Astrocyte (in vitro differentiated cells and primary cell): ENCODE measurements around the gene DOK6. TPM values are rescaled to one million over a fixed set of nuclear protein-coding genes. Genes with fewer than 3 reads are reported as not detected.

ENCODE experiments used
- DNase-seq: peaks from one replicate; pipeline ENCODE4 v3.0.0-alpha.2; 2010; ENCODE audit warnings: low read depth
- FAIRE-seq: peaks from 2 replicates; lab custom pipeline; 2011; peaks lifted over from hg19 to GRCh38; lab: Jason Lieb, UNC
- H2AFZ ChIP-seq: 2 replicates; pipeline ENCODE4 v1.6.0; 2012; ENCODE audit warnings: low read depth, low read length, inconsistent platforms
- H3K27ac ChIP-seq: 2 replicates; pipeline ENCODE4 v1.5.1; 2011; ENCODE audit warnings: low read depth, low read length, inconsistent platforms
- H3K27me3 ChIP-seq: 2 replicates; pipeline ENCODE4 v1.6.0; 2011; ENCODE audit warnings: low read length, inconsistent platforms; ENCODE audit not compliant: insufficient read depth
- H3K36me3 ChIP-seq: 2 replicates; pipeline ENCODE4 v1.5.1; 2011; ENCODE audit warnings: low read length, inconsistent platforms; ENCODE audit not compliant: insufficient read depth
- H3K4me1 ChIP-seq: 2 replicates; pipeline ENCODE4 v1.5.1; 2011; ENCODE audit warnings: low read length, inconsistent platforms; ENCODE audit not compliant: insufficient read depth
- H3K4me2 ChIP-seq: 2 replicates; pipeline ENCODE4 v1.6.0; 2012; ENCODE audit warnings: low read length, inconsistent platforms
- H3K4me3 ChIP-seq: 2 replicates; pipeline ENCODE4 v1.5.1; 2011; ENCODE audit warnings: low read depth, mild to moderate bottlenecking, low read length, inconsistent platforms; ENCODE audit not compliant: insufficient read depth
- H3K79me2 ChIP-seq: 2 replicates; pipeline ENCODE4 v1.6.0; 2012; ENCODE audit warnings: mild to moderate bottlenecking, low read length, inconsistent platforms; ENCODE audit not compliant: insufficient read depth
- H3K9ac ChIP-seq: 2 replicates; pipeline ENCODE4 v1.6.0; 2012; ENCODE audit warnings: mild to moderate bottlenecking, low read length, inconsistent platforms
- H3K9me3 ChIP-seq: 2 replicates; pipeline ENCODE4 v1.5.1; 2012; ENCODE audit warnings: low read depth, mild to moderate bottlenecking, low read length, inconsistent platforms; ENCODE audit not compliant: insufficient read depth
- H4K20me1 ChIP-seq: 2 replicates; pipeline ENCODE4 v1.6.0; 2012; ENCODE audit warnings: low read length, inconsistent platforms; ENCODE audit not compliant: insufficient read depth
- H3K27ac Mint-ChIP-seq: one replicate; pipeline ENCODE4 v1.8.0; 2021; ENCODE audit warnings: mild to moderate bottlenecking, mixed read lengths; ENCODE audit not compliant: unreplicated experiment
- H3K27me3 Mint-ChIP-seq: one replicate; pipeline ENCODE4 v1.8.0; 2021; ENCODE audit warnings: low read depth, mixed read lengths; ENCODE audit not compliant: unreplicated experiment
- H3K36me3 Mint-ChIP-seq: one replicate; pipeline ENCODE4 v1.8.0; 2021; ENCODE audit warnings: low read depth, mixed read lengths; ENCODE audit not compliant: unreplicated experiment
- H3K4me1 Mint-ChIP-seq: one replicate; pipeline ENCODE4 v1.8.0; 2021; ENCODE audit warnings: low read depth, mixed read lengths; ENCODE audit not compliant: unreplicated experiment
- H3K4me3 Mint-ChIP-seq: one replicate; pipeline ENCODE4 v1.8.0; 2021; ENCODE audit warnings: mild to moderate bottlenecking, moderate library complexity, mixed read lengths; ENCODE audit not compliant: unreplicated experiment
- H3K9me3 Mint-ChIP-seq: one replicate; pipeline ENCODE4 v1.8.0; 2021; ENCODE audit warnings: mild to moderate bottlenecking, mixed read lengths; ENCODE audit not compliant: unreplicated experiment
- EZH2 ChIP-seq: IDR thresholded peaks from 2 replicates; pipeline ENCODE4 v1.6.1; 2012; ENCODE audit warnings: mild to moderate bottlenecking, low read length, inconsistent platforms; ENCODE audit not compliant: insufficient read depth
- total RNA-seq: library from RNA; stranded (reverse); gene quantifications from 2 replicates; pipeline ENCODE4 v1.2.1, GENCODE V29; 2021
- TF ChIP-seq, protein P1 (sequence below): IDR thresholded peaks from 2 replicates; pipeline ENCODE4 v1.5.1; 2011; ENCODE audit warnings: low read depth, mild to moderate bottlenecking, inconsistent platforms, low read length, moderate library complexity; ENCODE audit not compliant: insufficient read depth

DOK6 gene
- total RNA-seq, 1 donor from 2014 or later = 2.9 TPM

DNA sequence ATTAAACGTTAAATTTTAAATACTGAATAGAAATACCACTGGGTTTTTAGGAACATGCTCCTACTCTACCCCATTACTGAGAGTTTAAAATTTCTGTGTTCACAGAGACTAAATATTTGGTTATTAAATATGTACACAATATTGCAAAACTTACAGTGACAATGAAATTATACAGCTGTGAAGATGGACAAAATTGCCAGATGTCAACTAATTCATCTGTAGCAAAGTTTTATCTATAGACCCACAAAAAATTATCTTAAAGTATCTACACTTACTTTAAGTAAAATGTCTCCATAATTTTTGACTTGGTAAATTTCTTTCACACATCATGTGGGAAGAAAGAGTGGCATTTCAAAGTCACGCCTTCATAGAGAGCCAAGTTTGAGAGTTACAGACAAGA is 333.8 kb downstream of the DOK6 start:
- Mint-ChIP-seq H3K27ac (no peak overlapping the region), H3K4me1 (no peaks in the 10 kb centered on the region), H3K9me3 (no peaks in the 10 kb centered on the region), H3K36me3 (no peaks in the 10 kb centered on the region), H3K27me3 (no peaks in the 10 kb centered on the region), H3K4me3 (no peak overlapping the region)
- DNase-seq (no peak), FAIRE-seq (no peak)
- no peaks in the 10 kb centered on the region for H3K4me1 ChIP-seq
- H3K4me2 ChIP-seq = no peak overlapping the region
- H3K36me3 ChIP-seq = no peaks in the 10 kb centered on the region
- no peaks in the 10 kb centered on the region for H4K20me1 ChIP-seq
- H3K9ac ChIP-seq = no peak overlapping the region
- no peaks in the 10 kb centered on the region for H3K9me3 ChIP-seq
- H3K27ac ChIP-seq = no peak overlapping the region
- H3K79me2 ChIP-seq = no peaks in the 10 kb centered on the region
- no peak overlapping the region for H2AFZ ChIP-seq
- no peaks in the 10 kb centered on the region for H3K27me3 ChIP-seq
- H3K4me3 ChIP-seq = no peak overlapping the region
- TF ChIP-seq, protein P1, sequence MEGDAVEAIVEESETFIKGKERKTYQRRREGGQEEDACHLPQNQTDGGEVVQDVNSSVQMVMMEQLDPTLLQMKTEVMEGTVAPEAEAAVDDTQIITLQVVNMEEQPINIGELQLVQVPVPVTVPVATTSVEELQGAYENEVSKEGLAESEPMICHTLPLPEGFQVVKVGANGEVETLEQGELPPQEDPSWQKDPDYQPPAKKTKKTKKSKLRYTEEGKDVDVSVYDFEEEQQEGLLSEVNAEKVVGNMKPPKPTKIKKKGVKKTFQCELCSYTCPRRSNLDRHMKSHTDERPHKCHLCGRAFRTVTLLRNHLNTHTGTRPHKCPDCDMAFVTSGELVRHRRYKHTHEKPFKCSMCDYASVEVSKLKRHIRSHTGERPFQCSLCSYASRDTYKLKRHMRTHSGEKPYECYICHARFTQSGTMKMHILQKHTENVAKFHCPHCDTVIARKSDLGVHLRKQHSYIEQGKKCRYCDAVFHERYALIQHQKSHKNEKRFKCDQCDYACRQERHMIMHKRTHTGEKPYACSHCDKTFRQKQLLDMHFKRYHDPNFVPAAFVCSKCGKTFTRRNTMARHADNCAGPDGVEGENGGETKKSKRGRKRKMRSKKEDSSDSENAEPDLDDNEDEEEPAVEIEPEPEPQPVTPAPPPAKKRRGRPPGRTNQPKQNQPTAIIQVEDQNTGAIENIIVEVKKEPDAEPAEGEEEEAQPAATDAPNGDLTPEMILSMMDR = no peak
- no peak for TF ChIP-seq EZH2

DNA sequence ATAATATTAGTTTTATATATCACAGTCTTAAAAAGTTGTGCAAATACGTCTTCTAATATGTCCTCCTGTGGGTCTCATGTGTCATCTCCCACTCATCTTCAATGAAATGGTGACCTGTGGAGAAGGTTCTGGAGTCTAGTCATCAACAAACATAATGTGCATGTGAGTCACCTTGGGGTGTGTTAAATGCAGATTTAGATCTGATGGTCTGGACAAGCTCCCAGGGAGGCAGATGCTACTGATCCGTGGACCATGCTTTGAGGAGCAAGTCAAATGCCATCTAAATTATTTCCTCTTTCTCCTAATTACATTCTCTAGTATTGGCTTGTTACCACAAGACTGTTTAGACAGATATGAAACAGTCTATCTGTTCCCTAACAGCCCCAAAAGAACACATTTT is 336.0 kb downstream of the DOK6 start:
- no peak for FAIRE-seq
- H4K20me1 ChIP-seq = no peaks in the 10 kb centered on the region
- no peaks in the 10 kb centered on the region for H3K9me3 ChIP-seq
- no peaks in the 10 kb centered on the region for H3K79me2 ChIP-seq
- no peak overlapping the region for H3K4me2 ChIP-seq
- no peaks in the 10 kb centered on the region for H3K4me1 ChIP-seq
- Mint-ChIP-seq H3K27ac (no peak overlapping the region), H3K9me3 (no peaks in the 10 kb centered on the region), H3K4me1 (no peaks in the 10 kb centered on the region), H3K4me3 (no peak overlapping the region), H3K36me3 (no peaks in the 10 kb centered on the region), H3K27me3 (no peaks in the 10 kb centered on the region)
- no peak for TF ChIP-seq EZH2
- TF ChIP-seq, protein P1 = no peak
- peak; percentile 50 for DNase-seq
- H3K27me3 ChIP-seq = no peaks in the 10 kb centered on the region
- H3K4me3 ChIP-seq = no peak overlapping the region
- no peak overlapping the region for H3K27ac ChIP-seq
- no peak overlapping the region for H3K9ac ChIP-seq
- H2AFZ ChIP-seq = no peak overlapping the region
- H3K36me3 ChIP-seq = no peaks in the 10 kb centered on the region

DNA sequence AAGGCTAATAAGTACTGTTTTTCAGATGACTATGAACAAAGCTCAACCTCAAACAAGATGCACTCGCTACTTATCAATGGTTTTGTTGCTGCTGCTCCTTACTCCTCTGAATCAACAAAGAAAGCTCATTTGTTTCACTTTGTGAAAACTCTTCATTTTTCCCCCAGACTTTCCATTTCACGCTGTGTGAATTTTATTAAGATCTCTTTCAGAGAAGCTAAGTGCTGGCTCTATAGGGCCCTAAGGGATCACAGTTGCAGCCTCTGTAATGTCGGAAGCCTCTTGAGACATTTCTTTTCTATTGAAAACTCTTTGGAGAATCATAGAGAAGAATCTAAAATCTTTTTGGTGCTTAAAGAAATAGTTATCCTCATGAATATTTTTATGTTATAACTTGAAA is 337.2 kb downstream of the DOK6 start:
- Mint-ChIP-seq H3K4me3 (no peak overlapping the region), H3K27me3 (no peaks in the 10 kb centered on the region), H3K9me3 (no peaks in the 10 kb centered on the region), H3K36me3 (no peaks in the 10 kb centered on the region), H3K27ac (no peak overlapping the region), H3K4me1 (no peaks in the 10 kb centered on the region)
- H3K4me3 ChIP-seq = no peak overlapping the region
- no peaks in the 10 kb centered on the region for H3K4me1 ChIP-seq
- H3K27me3 ChIP-seq = no peaks in the 10 kb centered on the region
- H3K9me3 ChIP-seq = no peaks in the 10 kb centered on the region
- FAIRE-seq (no peak), DNase-seq (no peak)
- no peak overlapping the region for H3K9ac ChIP-seq
- no peaks in the 10 kb centered on the region for H4K20me1 ChIP-seq
- H3K36me3 ChIP-seq = no peaks in the 10 kb centered on the region
- H2AFZ ChIP-seq = no peak overlapping the region
- TF ChIP-seq, protein P1 = no peak
- no peak for TF ChIP-seq EZH2
- no peak overlapping the region for H3K4me2 ChIP-seq
- H3K27ac ChIP-seq = no peak overlapping the region
- H3K79me2 ChIP-seq = no peaks in the 10 kb centered on the region
